HepG2 (cell line): ENCODE data around the gene SREBF1. TPM values are rescaled to one million over a fixed set of nuclear protein-coding genes. Genes with fewer than 3 reads are reported as not detected.

Experiments used
- ATF5 ChIP-seq: sonication (generic); formaldehyde crosslinking; IDR thresholded peaks from 2 replicates; pipeline ENCODE4 v1.4.0; 2020; ENCODE audit warnings: mild to moderate bottlenecking, low read depth, missing genetic modification reagents
- IRF2 ChIP-seq: IDR thresholded peaks from 2 replicates; pipeline ENCODE4 v1.6.1; 2018; ENCODE audit warnings: missing genetic modification reagents, missing compliant biosample characterization
- MXI1 ChIP-seq: IDR thresholded peaks from 3 replicates; pipeline ENCODE4 v1.6.1; 2012; ENCODE audit warnings: low read depth, low read length, inconsistent platforms, borderline replicate concordance
- PATZ1 ChIP-seq: sonication (generic); formaldehyde crosslinking; IDR thresholded peaks from 2 replicates; pipeline ENCODE4 v1.4.0; 2020; ENCODE audit warnings: missing genetic modification reagents
- RXRA ChIP-seq: sonication (generic); formaldehyde crosslinking; IDR thresholded peaks from 2 replicates; pipeline ENCODE4 v1.5.1; 2020; ENCODE audit warnings: missing genetic modification reagents
- TFE3 ChIP-seq: IDR thresholded peaks from 2 replicates; pipeline ENCODE4 v1.6.1; 2016
- THAP11 ChIP-seq: IDR thresholded peaks from 2 replicates; pipeline ENCODE4 v1.6.1; 2016; ENCODE audit warnings: missing biosample characterization, missing genetic modification reagents
- ZBTB38 ChIP-seq: sonication (generic); formaldehyde crosslinking; IDR thresholded peaks from 2 replicates; pipeline ENCODE4 v1.5.1; 2020; ENCODE audit warnings: mild to moderate bottlenecking, missing genetic modification reagents
- ZFY ChIP-seq: sonication (generic); formaldehyde crosslinking; IDR thresholded peaks from 2 replicates; pipeline ENCODE4 v1.4.0; 2020; ENCODE audit warnings: missing genetic modification reagents
- ZNF12 ChIP-seq: sonication (generic); formaldehyde crosslinking; IDR thresholded peaks from 2 replicates; pipeline ENCODE4 v1.5.0; 2020; ENCODE audit warnings: missing genetic modification reagents
- ZNF460 ChIP-seq: sonication (generic); formaldehyde crosslinking; IDR thresholded peaks from 2 replicates; pipeline ENCODE4 v1.5.1; 2020; ENCODE audit warnings: missing genetic modification reagents, mild to moderate bottlenecking, borderline replicate concordance
- ZNF687 ChIP-seq: sonication (generic); formaldehyde crosslinking; IDR thresholded peaks from 2 replicates; pipeline ENCODE4 v1.5.1; 2020; ENCODE audit warnings: mild to moderate bottlenecking, missing genetic modification reagents, moderate library complexity
- polyA plus RNA-seq, 8 experiments: library from polyadenylated mRNA; depleted of rRNA in 3 of 8; stranded (reverse) in 7 of 8; unstranded in 1 of 8; fragments of >200 nt; fragmentation: Illumina TruSeq in 4 of 8; extraction: Trizol in 4 of 8; gene quantifications; 2 replicates each; pipeline versions ENCODE4 v1.2.1 to v1.2.3, GENCODE V29; 2011 to 2016; ENCODE audit warnings: low read depth in 4 of 8, missing spikeins in 1 of 8, mixed read lengths in 1 of 8; ENCODE audit not compliant: insufficient read depth in 1 of 8
- total RNA-seq, 5 experiments: library from RNA; depleted of rRNA; stranded (reverse); fragments of >200 nt; fragmentation: Illumina TruSeq; extraction: Trizol; gene quantifications; 2 replicates each; pipeline ENCODE4 v1.2.3, GENCODE V29; 2016; ENCODE audit warnings: low read depth in 1 of 5

Gene SREBF1
- total and polyA plus RNA-seq, 2 of the 13 experiments (the other 11 are each of a cell fraction or from before 2014, with no cell fraction given), result 34.3 to 38.0 TPM

- TF ChIP-seq ATF5 (CRISPR knock-in tag) (no peak), TFE3 (CRISPR knock-in tag) (0 out of 2 replicates have a peak, but pooled peaks have one; percentile 35), ZNF687 (CRISPR knock-in tag) (peak; percentile 53), ZFY (CRISPR knock-in tag) (peak; percentile 38; the same call in 1 of the 2 replicates), ZNF12 (CRISPR knock-in tag) (no peak), IRF2 (CRISPR knock-in tag) (0 out of 2 replicates have a peak, but pooled peaks have one; percentile 53), ZBTB38 (peak; percentile 56), ZNF460 (CRISPR knock-in tag) (no peak), MXI1 (0 out of 3 replicates have a peak, but pooled peaks have one; percentile 26), PATZ1 (peak; percentile 61; the same call in 1 of the 2 replicates), RXRA (no peak), THAP11 (CRISPR knock-in tag) (peak; percentile 24; the same call in 1 of the 2 replicates)
Measured at GRCh38 chr17:17849845-17850373, 13.1 kb upstream of the SREBF1 start (continued).
